Astrocyte (in vitro differentiated cells and primary cell): ENCODE measurements around the gene PPP1R13B. TPM values are rescaled to one million over a fixed set of nuclear protein-coding genes. Genes with fewer than 3 reads are reported as not detected.

Source experiments
- DNase-seq: peaks from one replicate; pipeline ENCODE4 v3.0.0-alpha.2; 2010; ENCODE audit warnings: low read depth
- FAIRE-seq: peaks from 2 replicates; lab custom pipeline; 2011; peaks lifted over from hg19 to GRCh38; lab: Jason Lieb, UNC
- H2AFZ ChIP-seq: 2 replicates; pipeline ENCODE4 v1.6.0; 2012; ENCODE audit warnings: low read depth, low read length, inconsistent platforms
- H3K27ac ChIP-seq: 2 replicates; pipeline ENCODE4 v1.5.1; 2011; ENCODE audit warnings: low read depth, low read length, inconsistent platforms
- H3K27me3 ChIP-seq: 2 replicates; pipeline ENCODE4 v1.6.0; 2011; ENCODE audit warnings: low read length, inconsistent platforms; ENCODE audit not compliant: insufficient read depth
- H3K36me3 ChIP-seq: 2 replicates; pipeline ENCODE4 v1.5.1; 2011; ENCODE audit warnings: low read length, inconsistent platforms; ENCODE audit not compliant: insufficient read depth
- H3K4me1 ChIP-seq: 2 replicates; pipeline ENCODE4 v1.5.1; 2011; ENCODE audit warnings: low read length, inconsistent platforms; ENCODE audit not compliant: insufficient read depth
- H3K4me2 ChIP-seq: 2 replicates; pipeline ENCODE4 v1.6.0; 2012; ENCODE audit warnings: low read length, inconsistent platforms
- H3K4me3 ChIP-seq: 2 replicates; pipeline ENCODE4 v1.5.1; 2011; ENCODE audit warnings: low read depth, mild to moderate bottlenecking, low read length, inconsistent platforms; ENCODE audit not compliant: insufficient read depth
- H3K79me2 ChIP-seq: 2 replicates; pipeline ENCODE4 v1.6.0; 2012; ENCODE audit warnings: mild to moderate bottlenecking, low read length, inconsistent platforms; ENCODE audit not compliant: insufficient read depth
- H3K9ac ChIP-seq: 2 replicates; pipeline ENCODE4 v1.6.0; 2012; ENCODE audit warnings: mild to moderate bottlenecking, low read length, inconsistent platforms
- H3K9me3 ChIP-seq: 2 replicates; pipeline ENCODE4 v1.5.1; 2012; ENCODE audit warnings: low read depth, mild to moderate bottlenecking, low read length, inconsistent platforms; ENCODE audit not compliant: insufficient read depth
- H4K20me1 ChIP-seq: 2 replicates; pipeline ENCODE4 v1.6.0; 2012; ENCODE audit warnings: low read length, inconsistent platforms; ENCODE audit not compliant: insufficient read depth
- H3K27ac Mint-ChIP-seq: one replicate; pipeline ENCODE4 v1.8.0; 2021; ENCODE audit warnings: mild to moderate bottlenecking, mixed read lengths; ENCODE audit not compliant: unreplicated experiment
- H3K27me3 Mint-ChIP-seq: one replicate; pipeline ENCODE4 v1.8.0; 2021; ENCODE audit warnings: low read depth, mixed read lengths; ENCODE audit not compliant: unreplicated experiment
- H3K36me3 Mint-ChIP-seq: one replicate; pipeline ENCODE4 v1.8.0; 2021; ENCODE audit warnings: low read depth, mixed read lengths; ENCODE audit not compliant: unreplicated experiment
- H3K4me1 Mint-ChIP-seq: one replicate; pipeline ENCODE4 v1.8.0; 2021; ENCODE audit warnings: low read depth, mixed read lengths; ENCODE audit not compliant: unreplicated experiment
- H3K4me3 Mint-ChIP-seq: one replicate; pipeline ENCODE4 v1.8.0; 2021; ENCODE audit warnings: mild to moderate bottlenecking, moderate library complexity, mixed read lengths; ENCODE audit not compliant: unreplicated experiment
- H3K9me3 Mint-ChIP-seq: one replicate; pipeline ENCODE4 v1.8.0; 2021; ENCODE audit warnings: mild to moderate bottlenecking, mixed read lengths; ENCODE audit not compliant: unreplicated experiment
- CTCF ChIP-seq: IDR thresholded peaks from 2 replicates; pipeline ENCODE4 v1.5.1; 2011; ENCODE audit warnings: low read depth, mild to moderate bottlenecking, inconsistent platforms, low read length, moderate library complexity; ENCODE audit not compliant: insufficient read depth
- EZH2 ChIP-seq: IDR thresholded peaks from 2 replicates; pipeline ENCODE4 v1.6.1; 2012; ENCODE audit warnings: mild to moderate bottlenecking, low read length, inconsistent platforms; ENCODE audit not compliant: insufficient read depth
- total RNA-seq: library from RNA; stranded (reverse); gene quantifications from 2 replicates; pipeline ENCODE4 v1.2.1, GENCODE V29; 2021

PPP1R13B gene
- total RNA-seq, 1 donor from 2014 or later, result 7.0 TPM

GRCh38 chr14:103727313-103727980 is 119.9 kb downstream of the PPP1R13B start:
- no peak overlapping the region for H2AFZ ChIP-seq
- H3K27ac ChIP-seq, result no peak overlapping the region
- no peak for TF ChIP-seq EZH2
- no peak for TF ChIP-seq CTCF
- H3K79me2 ChIP-seq, result peaks cover 46% of the 10 kb centered on the region
- no peaks in the 10 kb centered on the region for H3K9me3 ChIP-seq
- no peaks in the 10 kb centered on the region for H3K27me3 ChIP-seq
- H3K27me3 Mint-ChIP-seq, result no peaks in the 10 kb centered on the region
- no peak overlapping the region for H3K9ac ChIP-seq
- H4K20me1 ChIP-seq, result peaks cover 67% of the 10 kb centered on the region
- H3K4me3 Mint-ChIP-seq, result no peak overlapping the region
- H3K27ac Mint-ChIP-seq, result no peak overlapping the region
- peaks cover 11% of the 10 kb centered on the region for H3K4me1 Mint-ChIP-seq
- H3K4me1 ChIP-seq, result peaks cover 18% of the 10 kb centered on the region
- H3K9me3 Mint-ChIP-seq, result no peaks in the 10 kb centered on the region
- FAIRE-seq (no peak), DNase-seq (no peak)
- H3K36me3 Mint-ChIP-seq, result peaks cover 19% of the 10 kb centered on the region
- H3K4me2 ChIP-seq, result no peak overlapping the region
- peaks cover 9% of the 10 kb centered on the region for H3K36me3 ChIP-seq
- no peak overlapping the region for H3K4me3 ChIP-seq

- H3K9me3 ChIP-seq, result no peaks in the 10 kb centered on the region
- Mint-ChIP-seq H3K9me3 (no peaks in the 10 kb centered on the region), H3K4me1 (peaks cover 16% of the 10 kb centered on the region), H3K4me3 (no peak overlapping the region), H3K27ac (no peak overlapping the region), H3K36me3 (peaks cover 14% of the 10 kb centered on the region), H3K27me3 (no peaks in the 10 kb centered on the region)
- no peak overlapping the region for H3K4me3 ChIP-seq
- TF ChIP-seq CTCF (no peak), EZH2 (no peak)
- H2AFZ ChIP-seq, result no peak overlapping the region
- H3K4me1 ChIP-seq, result peaks cover 26% of the 10 kb centered on the region
- no peak overlapping the region for H3K9ac ChIP-seq
- peaks cover 64% of the 10 kb centered on the region for H4K20me1 ChIP-seq
- H3K27me3 ChIP-seq, result no peaks in the 10 kb centered on the region
- FAIRE-seq, result no peak
- peaks cover 51% of the 10 kb centered on the region for H3K79me2 ChIP-seq
- H3K4me2 ChIP-seq, result no peak overlapping the region
- peaks cover 7% of the 10 kb centered on the region for H3K36me3 ChIP-seq
- no peak overlapping the region for H3K27ac ChIP-seq
- no peak for DNase-seq
These were observed 120.9 kb downstream of the PPP1R13B start for GRCh38 chr14:103726474-103726873.

- H2AFZ ChIP-seq, result no peak overlapping the region
- no peaks in the 10 kb centered on the region for H3K27me3 ChIP-seq
- H3K4me1 ChIP-seq, result peaks cover 32% of the 10 kb centered on the region
- no peak overlapping the region for H3K27ac Mint-ChIP-seq
- H3K4me3 Mint-ChIP-seq, result no peak overlapping the region
- no peak overlapping the region for H3K27ac ChIP-seq
- H3K4me1 Mint-ChIP-seq, result peaks cover 17% of the 10 kb centered on the region
- H3K27me3 Mint-ChIP-seq, result no peaks in the 10 kb centered on the region
- H3K4me3 ChIP-seq, result no peak overlapping the region
- TF ChIP-seq EZH2 (no peak), CTCF (no peak)
- H4K20me1 ChIP-seq, result peaks cover 70% of the 10 kb centered on the region
- no peaks in the 10 kb centered on the region for H3K9me3 Mint-ChIP-seq
- no peak for FAIRE-seq
- H3K36me3 ChIP-seq, result peaks cover 7% of the 10 kb centered on the region
- no peak for DNase-seq
- peaks cover 57% of the 10 kb centered on the region for H3K79me2 ChIP-seq
- H3K4me2 ChIP-seq, result no peak overlapping the region
- H3K9me3 ChIP-seq, result no peaks in the 10 kb centered on the region
- peaks cover 13% of the 10 kb centered on the region for H3K36me3 Mint-ChIP-seq
- H3K9ac ChIP-seq, result no peak overlapping the region
These were observed 121.5 kb downstream of the PPP1R13B start for GRCh38 chr14:103725739-103726395.
